Neural progenitor cell (in vitro differentiated cells): Measurements from ENCODE around the gene SMAGP. TPM values are rescaled to one million over a fixed set of nuclear protein-coding genes. Genes with fewer than 3 reads are reported as not detected.

Experiments
- DNase-seq: peaks from one replicate; pipeline ENCODE4 v3.0.0-alpha.2; 2016; ENCODE audit warnings: low spot score
- H2AFZ ChIP-seq: fragments of 200-600 bp; sonication (generic); replicated peaks from 2 replicates; pipeline ENCODE4 v1.6.1; 2016; ENCODE audit warnings: antibody characterized with exemption
- H3F3A ChIP-seq: fragments of 200-600 bp; sonication (generic); 2 replicates; pipeline ENCODE4 v1.6.1; 2016; ENCODE audit warnings: antibody characterized with exemption, low read depth
- H3K27ac ChIP-seq: fragments of 200-600 bp; sonication (generic); 2 replicates; pipeline ENCODE4 v1.5.1; 2016; ENCODE audit warnings: mild to moderate bottlenecking
- H3K27me3 ChIP-seq: fragments of 200-600 bp; sonication (generic); 2 replicates; pipeline ENCODE4 v1.6.1; 2016; ENCODE audit warnings: mild to moderate bottlenecking, moderate library complexity
- H3K36me3 ChIP-seq: fragments of 200-600 bp; sonication (generic); 2 replicates; pipeline ENCODE4 v1.5.1; 2016
- H3K4me1 ChIP-seq: fragments of 200-600 bp; sonication (generic); 2 replicates; pipeline ENCODE4 v1.6.1; 2016; ENCODE audit warnings: mixed run types
- H3K4me2 ChIP-seq: fragments of 200-600 bp; sonication (generic); 2 replicates; pipeline ENCODE4 v1.6.1; 2016
- H3K4me3 ChIP-seq: fragments of 200-600 bp; sonication (generic); 2 replicates; pipeline ENCODE4 v1.5.1; 2016
- H3K79me2 ChIP-seq: fragments of 200-600 bp; sonication (generic); 2 replicates; pipeline ENCODE4 v1.6.1; 2016; ENCODE audit warnings: low read depth
- H3K9ac ChIP-seq: fragments of 200-600 bp; sonication (generic); 2 replicates; pipeline ENCODE4 v1.6.1; 2016
- H3K9me3 ChIP-seq: fragments of 200-600 bp; sonication (generic); 2 replicates; pipeline ENCODE4 v1.5.1; 2016; ENCODE audit warnings: low read depth
- H4K20me1 ChIP-seq: fragments of 200-600 bp; sonication (generic); 2 replicates; pipeline ENCODE4 v1.6.1; 2016; ENCODE audit warnings: low read depth
- H3K27ac Mint-ChIP-seq: 3 replicates; pipeline ENCODE4 v1.8.0; 2021; ENCODE audit warnings: mixed read lengths
- H3K27me3 Mint-ChIP-seq: 2 replicates; pipeline ENCODE4 v1.8.0; 2022; ENCODE audit warnings: low read depth, mild to moderate bottlenecking, inconsistent platforms, moderate library complexity, mixed read lengths; ENCODE audit not compliant: insufficient read depth
- H3K36me3 Mint-ChIP-seq: 3 replicates; pipeline ENCODE4 v1.8.0; 2021; ENCODE audit warnings: mixed read lengths
- H3K4me1 Mint-ChIP-seq: 3 replicates; pipeline ENCODE4 v1.8.0; 2021; ENCODE audit warnings: mixed read lengths
- H3K4me3 Mint-ChIP-seq: 3 replicates; pipeline ENCODE4 v1.8.0; 2021; ENCODE audit warnings: mild to moderate bottlenecking, moderate library complexity, mixed read lengths
- H3K9me3 Mint-ChIP-seq: 3 replicates; pipeline ENCODE4 v1.8.0; 2020; ENCODE audit warnings: mixed read lengths
- EZH2 ChIP-seq: fragments of 200-600 bp; sonication (generic); IDR thresholded peaks from 2 replicates; pipeline ENCODE4 v1.6.1; 2017; ENCODE audit warnings: antibody characterized with exemption, mild to moderate bottlenecking, moderate library complexity
- EZH2phosphoT487 ChIP-seq: fragments of 200-600 bp; sonication (generic); IDR thresholded peaks from 2 replicates; pipeline ENCODE4 v1.6.1; 2017; ENCODE audit warnings: antibody characterized with exemption
- total RNA-seq: library from RNA; depleted of rRNA; stranded (reverse); fragments of >200 nt; gene quantifications from 2 replicates; pipeline ENCODE4 v1.2.3, GENCODE V29; 2015; ENCODE audit warnings: low replicate concordance
- TF ChIP-seq, protein P1 (sequence below): fragments of 200-600 bp; sonication (generic); IDR thresholded peaks from 2 replicates; pipeline ENCODE4 v1.5.1; 2017; ENCODE audit warnings: antibody characterized with exemption, mild to moderate bottlenecking

SMAGP gene
- total RNA-seq, 1 donor from 2014 or later: 19.0 TPM

GRCh38 chr12:51245476-51246253 lies 24.6 kb downstream of the SMAGP start:
- Mint-ChIP-seq H3K4me1 (peaks cover 14% of the 10 kb centered on the region), H3K9me3 (no peaks in the 10 kb centered on the region), H3K36me3 (peaks cover 17% of the 10 kb centered on the region), H3K27ac (peak overlapping the region; percentile 14), H3K4me3 (no peak overlapping the region), H3K27me3 (peaks cover 4% of the 10 kb centered on the region)
- no peak overlapping the region for H3K4me2 ChIP-seq
- H2AFZ ChIP-seq: no peak overlapping the region
- DNase-seq: no peak
- H3K9me3 ChIP-seq: no peaks in the 10 kb centered on the region
- H3K27me3 ChIP-seq: no peaks in the 10 kb centered on the region
- TF ChIP-seq EZH2 (no peak), EZH2phosphoT487 (no peak)
- TF ChIP-seq, protein P1, sequence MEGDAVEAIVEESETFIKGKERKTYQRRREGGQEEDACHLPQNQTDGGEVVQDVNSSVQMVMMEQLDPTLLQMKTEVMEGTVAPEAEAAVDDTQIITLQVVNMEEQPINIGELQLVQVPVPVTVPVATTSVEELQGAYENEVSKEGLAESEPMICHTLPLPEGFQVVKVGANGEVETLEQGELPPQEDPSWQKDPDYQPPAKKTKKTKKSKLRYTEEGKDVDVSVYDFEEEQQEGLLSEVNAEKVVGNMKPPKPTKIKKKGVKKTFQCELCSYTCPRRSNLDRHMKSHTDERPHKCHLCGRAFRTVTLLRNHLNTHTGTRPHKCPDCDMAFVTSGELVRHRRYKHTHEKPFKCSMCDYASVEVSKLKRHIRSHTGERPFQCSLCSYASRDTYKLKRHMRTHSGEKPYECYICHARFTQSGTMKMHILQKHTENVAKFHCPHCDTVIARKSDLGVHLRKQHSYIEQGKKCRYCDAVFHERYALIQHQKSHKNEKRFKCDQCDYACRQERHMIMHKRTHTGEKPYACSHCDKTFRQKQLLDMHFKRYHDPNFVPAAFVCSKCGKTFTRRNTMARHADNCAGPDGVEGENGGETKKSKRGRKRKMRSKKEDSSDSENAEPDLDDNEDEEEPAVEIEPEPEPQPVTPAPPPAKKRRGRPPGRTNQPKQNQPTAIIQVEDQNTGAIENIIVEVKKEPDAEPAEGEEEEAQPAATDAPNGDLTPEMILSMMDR: no peak
- H4K20me1 ChIP-seq: no peaks in the 10 kb centered on the region
- no peak overlapping the region for H3K4me3 ChIP-seq
- peaks cover 11% of the 10 kb centered on the region for H3K4me1 ChIP-seq
- H3K9ac ChIP-seq: no peak overlapping the region
- no peaks in the 10 kb centered on the region for H3K79me2 ChIP-seq
- peaks cover 4% of the 10 kb centered on the region for H3K36me3 ChIP-seq
- H3K27ac ChIP-seq: no peak overlapping the region
- H3F3A ChIP-seq: peaks cover 8% of the 10 kb centered on the region

- H3K9me3 Mint-ChIP-seq: no peaks in the 10 kb centered on the region
- no peaks in the 10 kb centered on the region for H3K27me3 ChIP-seq
- DNase-seq: no peak
- H2AFZ ChIP-seq: no peak overlapping the region
- H3K9me3 ChIP-seq: no peaks in the 10 kb centered on the region
- peaks cover 8% of the 10 kb centered on the region for H3F3A ChIP-seq
- H3K27ac ChIP-seq: no peak overlapping the region
- H3K79me2 ChIP-seq: peaks cover 11% of the 10 kb centered on the region
- H3K4me1 Mint-ChIP-seq: peaks cover 21% of the 10 kb centered on the region
- H3K27ac Mint-ChIP-seq: no peak overlapping the region
- H3K4me3 ChIP-seq: no peak overlapping the region
- no peaks in the 10 kb centered on the region for H4K20me1 ChIP-seq
- peaks cover 3% of the 10 kb centered on the region for H3K27me3 Mint-ChIP-seq
- no peak overlapping the region for H3K4me2 ChIP-seq
- no peak overlapping the region for H3K4me3 Mint-ChIP-seq
- peaks cover 17% of the 10 kb centered on the region for H3K36me3 Mint-ChIP-seq
- H3K36me3 ChIP-seq: peaks cover 4% of the 10 kb centered on the region
- H3K9ac ChIP-seq: no peak overlapping the region
- TF ChIP-seq, protein P1: no peak
- H3K4me1 ChIP-seq: peaks cover 11% of the 10 kb centered on the region
These were observed 25.9 kb downstream of the SMAGP start for GRCh38 chr12:51244269-51244668.

GRCh38 chr12:51242876-51243275 lies 27.3 kb downstream of the SMAGP start:
- Histone ChIP-seq H3K27ac (no peak overlapping the region), H3K4me2 (no peak overlapping the region), H4K20me1 (no peaks in the 10 kb centered on the region), H3K4me1 (peaks cover 14% of the 10 kb centered on the region), H3K36me3 (peaks cover 4% of the 10 kb centered on the region), H3F3A (peaks cover 17% of the 10 kb centered on the region), H3K9ac (no peak overlapping the region), H2AFZ (no peak overlapping the region), H3K27me3 (no peaks in the 10 kb centered on the region), H3K9me3 (no peaks in the 10 kb centered on the region), H3K79me2 (peaks cover 12% of the 10 kb centered on the region), H3K4me3 (no peak overlapping the region)
- Mint-ChIP-seq H3K4me3 (no peak overlapping the region), H3K9me3 (no peaks in the 10 kb centered on the region), H3K27ac (no peak overlapping the region), H3K27me3 (no peaks in the 10 kb centered on the region), H3K4me1 (peaks cover 25% of the 10 kb centered on the region), H3K36me3 (peaks cover 17% of the 10 kb centered on the region)
- TF ChIP-seq, protein P1: no peak
- TF ChIP-seq EZH2phosphoT487: no peak
- no peak for TF ChIP-seq EZH2
- no peak for DNase-seq
